H9 (cell line): ENCODE data around the gene GLS2. TPM values are rescaled to one million over a fixed set of nuclear protein-coding genes. Genes with fewer than 3 reads are reported as not detected.

ENCODE experiments used
- DNase-seq: peaks from one replicate; pipeline ENCODE4 v3.0.0-alpha.2; 2017
- H2AFZ ChIP-seq: one replicate; pipeline ENCODE4 v1.6.1; 2013; ENCODE audit warnings: mild to moderate bottlenecking, low read length, control low read depth, moderate library complexity
- H2AK5ac ChIP-seq: 2 replicates; pipeline ENCODE4 v1.6.1; 2013; ENCODE audit warnings: low read length, control low read depth, mixed read lengths; ENCODE audit not compliant: insufficient read length
- H2BK120ac ChIP-seq: one replicate; pipeline ENCODE4 v1.6.1; 2013; ENCODE audit warnings: low read depth, mild to moderate bottlenecking, low read length, control low read depth, inconsistent platforms; ENCODE audit not compliant: poor library complexity, severe bottlenecking
- H2BK12ac ChIP-seq: 2 replicates; pipeline ENCODE4 v1.6.1; 2013; ENCODE audit warnings: low read length, control low read depth, mixed read lengths, low read depth; ENCODE audit not compliant: insufficient read length
- H2BK15ac ChIP-seq: 2 replicates; pipeline ENCODE4 v1.6.1; 2013; ENCODE audit warnings: low read depth, low read length, control low read depth
- H2BK20ac ChIP-seq: one replicate; pipeline ENCODE4 v1.6.1; 2013; ENCODE audit warnings: low read depth, mild to moderate bottlenecking, low read length, control low read depth, inconsistent platforms; ENCODE audit not compliant: poor library complexity, severe bottlenecking
- H2BK5ac ChIP-seq: 2 replicates; pipeline ENCODE4 v1.6.1; 2013; ENCODE audit warnings: low read length, control low read depth, mixed read lengths; ENCODE audit not compliant: insufficient read length
- H3K14ac ChIP-seq: 2 replicates; pipeline ENCODE4 v1.6.1; 2013; ENCODE audit warnings: low read length, control low read depth; ENCODE audit not compliant: insufficient read depth
- H3K18ac ChIP-seq: 2 replicates; pipeline ENCODE4 v1.6.1; 2013; ENCODE audit warnings: low read depth, mild to moderate bottlenecking, mixed read lengths, low read length, control low read depth; ENCODE audit not compliant: insufficient read length
- H3K23ac ChIP-seq: 2 replicates; pipeline ENCODE4 v1.6.1; 2013; ENCODE audit warnings: low read length, control low read depth, mixed read lengths, low read depth; ENCODE audit not compliant: insufficient read length
- H3K23me2 ChIP-seq: 2 replicates; pipeline ENCODE4 v1.6.1; 2013; ENCODE audit warnings: low read depth, mild to moderate bottlenecking, mixed read lengths, low read length, control low read depth; ENCODE audit not compliant: insufficient read length, poor library complexity, severe bottlenecking
- H3K27ac ChIP-seq: 2 replicates; pipeline ENCODE4 v1.5.1; 2013; ENCODE audit warnings: low read length, control low read depth, mixed read lengths, low read depth; ENCODE audit not compliant: insufficient read length
- H3K27me3 ChIP-seq: 2 replicates; pipeline ENCODE4 v1.6.1; 2013; ENCODE audit warnings: low read length, control low read depth, inconsistent platforms; ENCODE audit not compliant: insufficient read depth
- H3K4ac ChIP-seq: 2 replicates; pipeline ENCODE4 v1.6.1; 2013; ENCODE audit warnings: low read depth, mild to moderate bottlenecking, control low read depth, inconsistent platforms, low read length, moderate library complexity
- H3K4me1 ChIP-seq: 2 replicates; pipeline ENCODE4 v1.6.1; 2013; ENCODE audit warnings: low read length, control low read depth, inconsistent platforms; ENCODE audit not compliant: insufficient read depth
- H3K4me2 ChIP-seq: 2 replicates; pipeline ENCODE4 v1.6.1; 2013; ENCODE audit warnings: low read length, control low read depth, mixed read lengths; ENCODE audit not compliant: insufficient read length, insufficient read depth
- H3K56ac ChIP-seq: 2 replicates; pipeline ENCODE4 v1.6.1; 2013; ENCODE audit warnings: low read depth, mild to moderate bottlenecking, mixed read lengths, low read length, control low read depth; ENCODE audit not compliant: insufficient read length
- H3K79me1 ChIP-seq: 2 replicates; pipeline ENCODE4 v1.6.1; 2013; ENCODE audit warnings: low read depth, mild to moderate bottlenecking, moderate library complexity, low read length, control low read depth, inconsistent platforms; ENCODE audit not compliant: insufficient read depth, poor library complexity, severe bottlenecking
- H3K79me2 ChIP-seq: 2 replicates; pipeline ENCODE4 v1.6.1; 2013; ENCODE audit warnings: low read length, control low read depth, inconsistent platforms; ENCODE audit not compliant: insufficient read depth
- H3K9ac ChIP-seq: 2 replicates; pipeline ENCODE4 v1.6.1; 2013; ENCODE audit warnings: low read length, control low read depth, mixed read lengths; ENCODE audit not compliant: insufficient read length; ENCODE audit errors: extremely low read depth
- H3K9me3 ChIP-seq: one replicate; pipeline ENCODE4 v1.6.1; 2013; ENCODE audit warnings: low read depth, low read length, inconsistent platforms; ENCODE audit not compliant: control insufficient read depth
- H3T11ph ChIP-seq: one replicate; pipeline ENCODE4 v1.6.1; 2013; ENCODE audit warnings: mild to moderate bottlenecking, low read length, control low read depth, inconsistent platforms
- H4K20me1 ChIP-seq: one replicate; pipeline ENCODE4 v1.6.1; 2013; ENCODE audit not compliant: control insufficient read depth, insufficient read length, insufficient read depth
- H4K5ac ChIP-seq: 2 replicates; pipeline ENCODE4 v1.6.1; 2013; ENCODE audit warnings: low read depth, mild to moderate bottlenecking, mixed read lengths, low read length, control low read depth; ENCODE audit not compliant: insufficient read length
- H4K8ac ChIP-seq: replicated peaks from 2 replicates; pipeline ENCODE4 v1.6.1; 2013; ENCODE audit warnings: low read length, control low read depth, mixed read lengths, low read depth; ENCODE audit not compliant: insufficient read length
- H4K91ac ChIP-seq: 2 replicates; pipeline ENCODE4 v1.6.1; 2013; ENCODE audit warnings: low read depth, mild to moderate bottlenecking, moderate library complexity, mixed read lengths, low read length, control low read depth; ENCODE audit not compliant: insufficient read length
- H3K27ac Mint-ChIP-seq, 3 experiments: 2 replicates in 2 of 3; 3 replicates in 1 of 3; pipeline ENCODE4 v1.8.0; 2020 to 2021; ENCODE audit warnings: mixed read lengths in 3 of 3, mild to moderate bottlenecking in 1 of 3, moderate library complexity in 1 of 3
- H3K27me3 Mint-ChIP-seq: 2 replicates; pipeline ENCODE4 v1.8.0; 2021; ENCODE audit warnings: low read depth, mild to moderate bottlenecking, moderate library complexity, mixed read lengths
- H3K36me3 Mint-ChIP-seq, 3 experiments: 2 replicates in 2 of 3; 3 replicates in 1 of 3; pipeline ENCODE4 v1.8.0; 2020 to 2021; ENCODE audit warnings: low read depth in 3 of 3, mixed read lengths in 3 of 3; ENCODE audit not compliant: insufficient read depth in 1 of 3
- H3K4me1 Mint-ChIP-seq, 2 experiments: 2 replicates each; pipeline ENCODE4 v1.8.0; 2020; ENCODE audit warnings: mixed read lengths in 2 of 2
- H3K4me3 Mint-ChIP-seq, 2 experiments: 2 replicates in 1 of 2; 3 replicates in 1 of 2; pipeline ENCODE4 v1.8.0; 2020 to 2021; ENCODE audit warnings: mild to moderate bottlenecking in 2 of 2, mixed read lengths in 2 of 2, moderate library complexity in 1 of 2
- H3K9me3 Mint-ChIP-seq, 2 experiments: 2 replicates in 1 of 2; 3 replicates in 1 of 2; pipeline ENCODE4 v1.8.0; 2020; ENCODE audit warnings: mild to moderate bottlenecking in 2 of 2, mixed read lengths in 2 of 2, moderate library complexity in 1 of 2
- CTCF ChIP-seq: fragments of 200-600 bp; sonication (generic); conservative IDR thresholded peaks from 3 replicates; pipeline ENCODE4 v1.8.0; 2021; ENCODE audit warnings: antibody characterized with exemption, mild to moderate bottlenecking
- WGBS: extraction: QIAGEN DNeasy Blood & Tissue Kit; methylation state at CpG from one replicate; pipeline ENCODE4 v1.1.7; 2013; ENCODE audit warnings: missing lambda C conversion rate, low lambda C conversion rate, mixed read lengths; ENCODE audit not compliant: insufficient read length; ENCODE audit errors: extremely low coverage; 5-methylcytosine and 5-hydroxymethylcytosine counted together
- total RNA-seq: library from RNA; stranded (reverse); gene quantifications from 2 replicates; pipeline ENCODE4 v1.2.1, GENCODE V29; 2021

Gene GLS2
- total RNA-seq, 1 experiment from 2014 or later = 17.0 TPM

GRCh38 chr12:56425940-56426438, 62.0 kb downstream of the GLS2 start:
- no peak overlapping the region for H2AFZ ChIP-seq
- Mint-ChIP-seq H3K9me3 (no peaks in the 10 kb centered on the region), H3K27ac (no peak overlapping the region), H3K4me1 (no peaks in the 10 kb centered on the region), H3K36me3 (peaks cover 43 to 88% (median 78%) of the 10 kb centered on the region in 3 experiments; a peak in 6 of 7 replicates), H3K27me3 (no peaks in the 10 kb centered on the region), H3K4me3 (no peak overlapping the region)
- no peak overlapping the region for H3K4me2 ChIP-seq
- H3K9me3 ChIP-seq = no peaks in the 10 kb centered on the region
- H4K91ac ChIP-seq = no peak overlapping the region
- no peak overlapping the region for H3K27ac ChIP-seq
- no peaks in the 10 kb centered on the region for H4K20me1 ChIP-seq
- H3K27me3 ChIP-seq = no peaks in the 10 kb centered on the region
- H4K5ac ChIP-seq = no peak overlapping the region
- no peaks in the 10 kb centered on the region for H3K79me2 ChIP-seq
- H3T11ph ChIP-seq = no peak overlapping the region
- no peak overlapping the region for H2BK120ac ChIP-seq
- no peaks in the 10 kb centered on the region for H3K23me2 ChIP-seq
- H3K14ac ChIP-seq = no peak overlapping the region
- no peak overlapping the region for H3K18ac ChIP-seq
- H2AK5ac ChIP-seq = no peak overlapping the region
- no peak for TF ChIP-seq CTCF
- no peak overlapping the region for H3K4ac ChIP-seq
- H3K56ac ChIP-seq = no peak overlapping the region
- no peaks in the 10 kb centered on the region for H3K4me1 ChIP-seq
- no CpG with 5 or more reads among the region's 3 CpGs for WGBS
- no peak overlapping the region for H4K8ac ChIP-seq
- no peak overlapping the region for H2BK20ac ChIP-seq
- no peak overlapping the region for H2BK5ac ChIP-seq
- H3K23ac ChIP-seq = no peak overlapping the region
- H3K9ac ChIP-seq = no peak overlapping the region
- H2BK15ac ChIP-seq = no peak overlapping the region
- H2BK12ac ChIP-seq = no peak overlapping the region
- no peak for DNase-seq
- no peaks in the 10 kb centered on the region for H3K79me1 ChIP-seq
